EL (cell line): Measurements from ENCODE around the gene SYNJ2.
A peak's percentile ranks its signal among the peaks of the same experiment; 100 is the strongest.

Experiments
- DNase-seq: peaks from one replicate; pipeline ENCODE4 v3.0.0-alpha.2; 2016

SYNJ2 gene

DNA sequence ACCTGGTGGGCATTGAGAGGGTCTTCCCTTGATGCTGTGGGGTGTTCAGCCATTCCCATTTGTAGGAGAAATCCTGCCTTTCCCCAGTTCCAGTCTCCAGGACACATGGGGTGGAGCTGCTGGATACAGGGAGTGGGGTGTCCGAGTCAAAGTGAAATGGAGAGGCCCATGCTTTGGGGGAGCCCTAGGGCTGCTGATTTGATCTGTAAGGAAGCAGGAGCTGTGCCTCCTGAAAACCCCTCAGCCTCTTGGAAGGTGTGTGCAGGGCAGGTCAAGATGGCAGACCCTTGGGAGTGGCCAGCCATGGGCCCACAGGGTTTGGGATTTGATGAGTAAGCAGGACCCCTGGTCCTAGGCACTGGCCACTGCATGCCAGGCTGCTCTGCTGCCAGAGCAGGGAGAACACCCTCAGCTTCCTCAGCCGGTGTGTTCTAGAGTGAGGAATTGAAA is 104.4 kb downstream of the SYNJ2 start:
- peak; percentile 39 for DNase-seq

DNA sequence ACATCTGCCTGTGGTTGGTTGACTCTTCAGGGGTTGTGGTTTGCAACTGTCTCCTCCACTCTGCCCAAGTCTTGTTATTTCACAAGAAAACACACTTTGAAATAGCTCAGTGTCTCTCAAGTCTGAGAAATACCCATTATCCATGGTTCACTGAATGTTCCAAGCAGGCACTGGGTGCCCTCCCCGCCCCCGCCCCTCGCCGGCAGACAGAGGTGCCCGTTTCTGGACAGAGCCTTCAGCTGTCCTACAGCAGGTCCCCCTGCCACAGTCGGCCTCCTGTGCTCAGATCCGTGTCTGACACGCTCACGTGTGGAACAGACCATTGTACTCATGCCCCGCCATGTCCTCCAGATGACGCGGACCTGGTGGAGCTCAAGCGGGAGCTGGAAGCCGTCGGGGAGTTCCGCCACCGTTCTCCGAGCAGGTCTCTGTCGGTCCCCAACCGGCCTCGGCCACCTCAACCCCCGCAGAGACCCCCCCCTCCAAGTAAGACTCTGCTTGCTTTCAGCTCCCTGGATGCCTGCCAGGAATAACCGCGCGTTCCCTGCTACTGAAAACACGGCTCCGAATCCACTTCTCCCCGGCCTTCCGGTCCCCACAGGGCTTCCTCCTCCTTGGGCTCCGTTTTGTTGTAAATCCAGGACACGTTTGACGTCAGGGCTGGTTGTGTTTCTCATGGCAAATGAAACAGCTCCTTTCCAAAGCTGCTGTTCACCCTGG is 105.0 kb downstream of the SYNJ2 start:
- DNase-seq: no peak

DNA sequence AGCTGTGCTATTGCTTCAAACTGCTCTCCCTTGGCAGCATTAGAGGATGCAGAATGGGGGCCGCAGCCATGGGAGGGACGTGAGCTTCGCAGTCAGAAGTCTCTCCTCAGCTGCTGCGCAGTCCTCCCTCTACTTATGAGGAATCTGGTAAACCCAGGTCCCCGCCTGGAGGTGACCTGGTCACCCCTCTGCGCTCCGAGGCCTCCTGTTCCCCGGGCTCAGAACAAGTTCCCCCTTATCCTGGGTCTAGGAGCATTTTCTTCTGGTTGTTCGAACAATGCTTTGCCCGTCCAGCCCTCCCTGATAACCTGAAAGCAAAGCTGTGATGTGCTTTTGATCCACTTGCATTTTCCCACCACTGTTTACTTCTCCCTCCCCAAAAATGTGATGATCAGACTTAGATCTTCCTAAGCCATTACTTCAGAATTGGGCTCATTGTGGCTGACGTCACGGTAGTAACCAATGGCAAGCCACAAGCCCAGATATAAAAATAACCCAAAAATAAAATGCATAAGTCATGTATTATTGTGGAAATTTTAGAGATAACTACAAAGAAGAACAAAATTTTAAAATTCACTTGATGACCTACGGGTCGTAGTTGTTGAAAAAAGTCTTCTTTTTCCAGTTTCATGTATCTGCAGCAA is 105.7 kb downstream of the SYNJ2 start:
- DNase-seq: no peak

DNA sequence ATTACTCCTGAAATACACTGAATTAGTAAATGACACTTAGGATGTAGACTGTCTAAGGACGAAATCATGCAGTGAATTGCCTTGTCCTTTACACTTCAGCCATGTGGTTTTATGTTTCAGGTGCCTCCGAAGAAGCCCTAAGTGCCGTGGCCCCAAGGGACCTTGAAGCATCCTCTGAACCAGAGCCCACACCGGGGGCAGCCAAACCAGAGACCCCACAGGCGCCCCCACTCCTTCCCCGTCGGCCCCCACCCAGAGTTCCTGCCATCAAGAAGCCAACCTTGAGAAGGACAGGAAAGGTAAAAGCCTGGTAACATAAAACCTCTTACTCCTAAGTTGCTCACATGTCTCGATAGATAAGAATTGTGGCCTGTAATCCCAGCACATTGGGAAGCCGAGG is 111.1 kb downstream of the SYNJ2 start:
- no peak for DNase-seq

DNA sequence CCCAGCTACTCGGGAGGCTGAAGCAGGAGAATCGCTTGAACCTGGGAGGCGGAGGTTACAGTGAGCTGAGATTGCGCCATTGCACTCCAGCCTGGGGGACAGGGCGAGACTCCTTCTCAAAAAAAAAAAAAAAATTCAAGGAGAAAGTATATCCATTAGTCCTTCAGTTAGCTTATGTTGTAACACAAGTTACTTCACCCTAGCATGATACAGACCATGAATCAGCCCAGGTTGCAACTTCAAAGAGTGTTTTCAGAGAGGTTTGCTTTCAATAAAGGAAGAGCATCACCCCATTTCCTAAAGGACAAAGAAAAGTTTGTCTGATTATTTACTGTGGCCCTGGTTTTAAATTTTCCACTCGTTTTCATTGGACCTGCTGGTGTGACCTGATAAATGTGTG is 113.4 kb downstream of the SYNJ2 start:
- DNase-seq: no peak

DNA sequence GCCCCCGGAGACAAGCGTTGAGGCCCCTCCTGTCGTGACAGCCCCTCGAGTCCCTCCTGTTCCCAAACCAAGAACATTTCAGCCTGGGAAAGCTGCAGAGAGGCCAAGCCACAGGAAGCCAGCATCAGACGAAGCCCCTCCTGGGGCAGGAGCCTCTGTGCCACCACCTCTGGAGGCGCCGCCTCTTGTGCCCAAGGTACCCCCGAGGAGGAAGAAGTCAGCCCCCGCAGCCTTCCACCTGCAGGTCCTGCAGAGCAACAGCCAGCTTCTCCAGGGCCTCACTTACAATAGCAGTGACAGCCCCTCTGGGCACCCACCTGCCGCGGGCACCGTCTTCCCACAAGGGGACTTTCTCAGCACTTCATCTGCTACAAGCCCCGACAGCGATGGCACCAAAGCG is 114.0 kb downstream of the SYNJ2 start:
- DNase-seq: no peak

DNA sequence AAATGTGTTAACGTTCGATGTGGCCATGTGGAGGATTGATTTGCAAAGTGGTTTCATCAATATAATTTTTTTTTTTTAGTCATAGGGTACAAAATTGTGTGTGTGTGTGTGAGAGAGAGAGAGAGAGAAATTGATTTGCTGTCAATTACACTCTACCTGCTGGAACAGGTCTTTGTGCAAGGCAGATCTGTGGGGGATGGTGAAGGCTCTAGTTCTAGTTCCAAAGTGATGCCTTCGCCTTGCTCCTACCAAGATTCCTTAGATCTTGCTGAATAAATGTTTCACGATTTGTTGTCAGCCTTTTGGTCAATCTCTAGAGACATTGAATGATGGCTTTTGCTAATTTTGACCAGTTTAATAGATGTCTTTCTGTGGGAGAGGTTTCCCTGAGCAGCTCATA is 121.6 kb downstream of the SYNJ2 start:
- no peak for DNase-seq

DNA sequence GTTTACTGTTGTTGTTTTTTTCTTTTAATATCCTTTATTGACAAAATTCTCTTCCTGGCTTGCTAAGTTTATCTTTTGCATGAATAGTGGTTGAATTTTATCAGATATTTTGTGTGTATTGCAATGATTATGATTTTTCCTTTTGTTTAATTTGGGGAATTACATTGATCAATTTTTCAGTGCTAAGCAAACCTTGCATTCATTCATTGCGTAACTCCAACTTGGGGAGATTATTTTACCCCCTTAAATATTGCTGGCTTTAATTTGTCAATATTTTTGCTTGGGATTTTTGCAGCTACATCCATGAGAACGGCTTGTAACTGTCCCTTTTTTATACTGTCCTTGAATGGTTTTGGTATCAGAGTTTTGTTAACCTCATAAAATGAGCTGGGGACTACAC is 123.0 kb downstream of the SYNJ2 start:
- no peak for DNase-seq

DNA sequence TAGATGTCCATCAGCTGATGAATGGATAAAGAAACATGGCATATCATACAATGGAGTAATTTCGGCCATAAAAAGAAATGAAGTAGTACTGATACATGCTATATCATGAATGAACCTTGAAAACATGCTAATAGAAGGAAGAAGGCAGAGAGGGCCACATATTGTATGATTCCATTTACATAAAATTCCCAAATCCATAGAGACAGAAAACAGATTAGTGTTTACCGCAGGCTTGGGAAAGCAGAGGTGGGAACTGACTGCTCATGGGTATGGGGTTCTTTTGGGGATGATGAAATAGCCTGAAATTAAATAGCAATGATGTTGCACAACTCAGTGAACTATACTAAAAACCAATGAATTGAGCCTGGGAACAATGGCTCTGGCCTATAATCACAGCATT is 128.1 kb downstream of the SYNJ2 start:
- DNase-seq: no peak

DNA sequence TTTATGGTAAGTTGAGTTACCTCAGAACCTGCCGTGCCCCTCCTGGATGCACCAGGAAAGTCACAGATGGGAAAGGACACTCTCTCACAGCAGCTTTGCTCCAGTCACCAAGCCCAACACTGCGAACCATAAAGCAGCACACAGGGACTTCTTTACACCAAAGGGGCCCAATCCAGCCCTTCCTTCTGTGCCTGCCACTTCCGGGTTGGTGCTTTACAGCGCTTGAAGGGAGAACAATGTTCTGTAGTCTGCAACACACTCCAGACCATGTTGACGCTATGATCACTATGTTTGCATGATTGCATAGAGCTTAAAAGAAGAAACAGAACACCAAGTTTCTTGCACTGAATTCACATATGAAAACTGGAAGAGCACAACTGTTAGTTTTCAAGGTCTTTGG is 129.3 kb downstream of the SYNJ2 start:
- DNase-seq: no peak

DNA sequence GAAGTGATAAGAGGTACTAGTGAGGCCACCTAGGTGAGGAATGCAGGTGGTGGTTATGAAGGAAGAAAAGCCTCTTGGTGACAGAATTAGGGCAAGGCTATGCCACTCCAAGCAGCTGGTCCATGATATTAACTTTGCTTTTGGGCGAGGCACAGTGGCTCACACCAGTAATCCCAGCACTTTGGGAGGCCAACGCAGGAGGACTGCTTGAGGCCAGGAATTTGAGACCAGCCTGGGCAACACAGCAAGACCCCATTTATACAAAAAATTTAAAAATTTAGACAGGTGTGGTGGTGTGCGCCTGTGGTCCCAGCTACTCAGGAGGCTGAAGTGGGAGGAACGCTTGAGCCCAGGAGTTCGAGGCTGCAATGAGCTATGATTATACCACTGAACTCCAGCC is 130.3 kb downstream of the SYNJ2 start:
- DNase-seq: no peak

DNA sequence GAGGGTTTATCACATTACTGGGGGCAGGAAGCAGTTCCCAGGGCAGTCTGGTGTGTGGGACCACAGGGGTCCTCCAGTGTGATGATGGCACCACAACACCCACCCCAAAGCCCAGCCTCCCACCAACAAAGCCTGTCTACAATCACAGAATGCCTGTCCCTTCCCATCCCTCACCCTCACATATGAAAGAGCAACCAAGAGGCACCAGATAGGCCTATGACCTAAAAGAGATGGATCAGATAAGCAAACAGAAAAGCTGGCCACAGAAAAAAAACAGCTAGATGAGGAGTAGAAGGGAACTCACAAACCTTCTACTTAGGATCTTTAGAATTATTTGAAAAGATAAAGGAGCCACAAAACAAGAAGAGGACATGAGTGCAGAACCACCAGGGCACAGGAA is 132.1 kb downstream of the SYNJ2 start:
- DNase-seq: no peak

DNA sequence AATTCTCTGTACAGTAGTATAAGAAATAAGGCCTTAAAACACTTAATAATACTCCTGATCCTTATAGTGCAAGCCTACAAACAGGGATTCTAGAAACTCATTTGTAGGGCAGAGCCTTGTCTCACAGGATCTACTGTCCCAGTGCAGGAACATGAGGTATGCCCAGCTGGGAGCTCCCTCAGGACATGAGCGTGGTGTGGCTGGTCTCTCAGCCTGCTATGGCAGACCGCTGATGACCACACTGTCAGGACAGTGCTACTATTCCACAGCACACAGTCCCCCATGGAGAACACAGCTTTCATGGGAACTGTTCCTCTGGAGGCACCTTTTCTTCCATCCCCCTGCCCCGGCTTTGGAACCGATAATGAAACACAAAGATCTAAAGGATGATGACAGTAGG is 133.4 kb downstream of the SYNJ2 start:
- DNase-seq: no peak

DNA sequence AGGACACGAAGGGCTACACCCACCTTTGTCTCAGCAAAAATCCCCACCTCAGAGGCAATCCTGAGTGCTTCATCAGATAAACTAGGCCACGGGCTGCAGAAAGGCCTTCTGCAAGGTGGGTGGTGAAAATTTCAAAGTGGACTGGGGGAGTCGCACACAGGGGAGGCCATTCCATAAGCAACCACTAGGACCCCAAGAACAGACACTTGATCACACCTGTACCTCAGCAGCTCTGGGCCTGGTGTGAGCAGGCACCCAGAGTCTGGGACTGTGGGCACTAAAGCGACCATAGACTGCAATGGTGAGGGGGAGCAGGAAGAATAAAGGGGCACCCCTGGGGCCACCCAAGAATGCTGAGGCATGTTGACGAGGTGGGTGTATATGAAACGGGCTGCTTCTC is 133.8 kb downstream of the SYNJ2 start:
- no peak for DNase-seq

DNA sequence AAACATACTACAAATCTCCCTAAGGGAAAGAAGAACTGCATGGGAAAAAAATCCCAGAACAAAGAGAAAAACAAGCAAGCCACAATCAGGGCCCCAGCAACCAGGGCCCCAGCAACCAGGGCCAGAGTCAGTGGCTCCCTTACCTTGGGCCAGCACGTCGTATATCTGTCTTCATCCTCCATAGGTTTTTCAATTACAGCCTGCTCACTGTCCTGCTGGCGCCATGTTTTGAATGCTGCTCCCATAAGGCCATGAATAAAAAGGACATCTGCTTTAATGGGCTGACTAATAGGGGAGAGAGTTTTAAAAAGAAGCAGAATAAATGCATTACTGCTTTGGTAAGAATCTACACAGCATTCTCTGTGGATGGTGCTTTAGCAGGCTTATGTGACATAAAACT is 137.2 kb downstream of the SYNJ2 start:
- DNase-seq: no peak

DNA sequence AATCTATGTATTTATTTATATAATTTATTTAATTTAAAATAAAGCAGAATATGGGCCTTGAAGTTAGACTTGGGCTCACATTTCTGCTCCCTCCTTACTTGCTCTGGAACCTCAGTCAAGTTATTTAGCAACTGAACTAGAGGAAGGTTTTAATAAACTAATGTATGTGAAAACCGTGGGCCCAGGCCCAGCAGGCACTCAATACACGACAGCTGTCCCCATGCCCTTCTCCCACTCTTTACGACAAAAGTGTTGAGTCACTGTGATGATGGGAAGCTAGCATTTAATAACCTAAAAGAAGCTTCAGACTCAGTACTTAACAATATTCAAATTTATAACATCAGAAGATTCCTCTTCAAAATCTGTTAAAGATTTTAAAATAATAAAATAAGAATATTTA is 139.7 kb downstream of the SYNJ2 start:
- no peak for DNase-seq

DNA sequence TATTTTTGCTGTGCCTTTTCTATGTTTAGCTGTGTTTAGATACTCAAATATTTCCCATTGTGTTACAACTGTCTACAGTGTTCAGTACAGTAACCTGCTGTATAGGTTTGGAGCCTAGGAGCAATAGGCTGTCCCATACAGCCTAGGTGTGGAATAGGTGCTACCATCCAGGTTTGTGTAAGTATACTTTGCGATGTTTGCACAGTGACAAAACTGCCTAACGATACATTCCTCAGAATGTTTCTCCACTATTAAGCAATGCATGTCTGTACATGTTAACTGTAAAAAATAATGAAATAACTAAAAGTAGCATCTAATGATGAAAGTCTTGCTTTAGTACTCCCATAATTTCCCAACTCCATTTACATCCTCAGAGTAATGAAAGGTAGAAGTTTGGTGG is 140.4 kb downstream of the SYNJ2 start:
- DNase-seq: no peak

DNA sequence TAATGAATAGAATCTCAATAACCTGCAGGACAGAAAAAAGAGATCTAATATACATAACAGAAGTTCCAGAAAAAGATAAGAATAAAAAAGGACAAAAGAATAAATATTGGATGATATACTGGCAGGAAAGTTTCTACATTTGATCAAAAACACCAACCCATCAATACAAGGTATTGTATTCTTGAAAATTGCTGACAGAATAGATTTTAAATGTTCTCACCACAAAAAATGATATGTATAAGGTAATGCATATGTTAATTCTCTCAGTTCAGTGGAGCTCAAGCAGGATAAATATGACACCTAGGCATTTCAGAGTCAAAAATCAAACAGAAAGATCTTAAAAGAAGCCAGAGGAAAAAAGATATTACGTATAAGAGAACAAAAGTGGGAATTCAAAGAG is 142.6 kb downstream of the SYNJ2 start:
- DNase-seq: no peak

DNA sequence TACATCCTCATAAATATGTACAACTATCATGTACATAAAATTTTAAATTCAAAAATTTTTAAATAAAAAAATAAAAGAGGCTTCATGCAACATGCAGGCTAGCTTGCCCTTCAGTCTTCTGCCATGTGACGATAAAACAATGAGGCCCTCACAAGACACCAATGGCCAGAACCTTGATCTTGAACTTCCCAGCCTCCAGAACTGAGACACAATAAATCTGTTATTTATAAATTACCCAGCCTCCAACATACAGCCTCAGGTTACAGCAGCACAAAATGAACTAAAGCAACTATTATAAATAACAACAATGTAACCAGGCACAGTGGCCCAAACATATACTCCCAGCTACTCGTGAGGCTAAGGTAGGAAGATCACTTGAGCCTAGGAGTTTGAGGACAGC is 143.6 kb downstream of the SYNJ2 start:
- no peak for DNase-seq

DNA sequence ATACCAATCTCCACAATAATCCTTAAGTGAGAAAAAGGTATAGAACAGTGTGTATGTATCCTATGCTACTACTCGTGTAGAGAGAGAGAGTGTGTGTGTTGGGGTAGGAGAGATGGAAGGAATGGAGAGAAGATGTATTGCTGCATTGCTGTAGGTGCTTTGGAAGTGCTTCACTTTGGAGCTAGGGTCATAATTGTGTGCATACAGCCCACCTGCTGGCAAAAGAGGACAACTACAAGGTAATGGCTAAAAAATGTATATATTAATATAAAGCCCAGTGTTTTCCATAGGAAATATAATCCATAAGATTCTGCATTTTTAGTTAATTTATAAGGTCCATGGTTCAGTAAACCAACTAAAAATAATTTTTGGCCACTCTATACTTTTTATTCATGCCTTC is 150.3 kb downstream of the SYNJ2 start:
- DNase-seq: peak; percentile 38

DNA sequence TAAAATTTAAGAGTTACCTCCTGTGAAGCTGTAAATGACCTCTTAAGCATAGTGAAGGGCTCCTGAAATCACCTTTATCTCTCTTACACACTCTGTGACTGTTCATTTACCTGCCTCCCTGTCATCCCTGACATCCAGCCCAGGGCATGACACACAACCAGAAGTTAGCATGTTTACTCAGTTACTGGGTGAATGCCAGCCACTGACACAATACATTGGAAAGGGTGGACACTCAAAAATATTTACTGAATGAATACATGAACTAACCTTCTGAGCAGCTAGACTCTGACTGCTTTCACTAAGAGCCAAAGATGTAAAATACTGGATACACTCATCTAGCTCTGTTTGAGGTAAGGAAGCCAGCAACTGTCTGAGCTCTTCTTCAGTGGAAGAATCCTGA is 161.1 kb downstream of the SYNJ2 start:
- DNase-seq: peak; percentile 69

DNA sequence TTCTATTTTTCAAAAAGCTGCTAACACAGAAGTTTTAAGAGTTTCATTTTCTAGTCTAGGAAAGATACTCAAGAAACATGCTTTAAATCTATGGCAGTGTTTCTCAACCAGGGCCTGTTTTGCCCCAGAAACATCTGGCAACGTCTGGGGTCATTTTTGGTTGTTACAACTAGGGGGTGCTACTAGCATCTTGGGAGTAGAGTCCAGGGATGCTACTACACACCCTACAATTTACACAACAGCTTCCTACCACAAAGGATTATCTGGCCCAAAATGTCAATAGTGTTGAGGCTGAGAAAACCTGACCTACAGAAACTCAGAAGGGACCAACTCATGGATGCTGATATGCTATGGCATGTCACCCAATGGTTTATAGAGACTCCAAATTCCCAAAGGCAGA is 162.0 kb downstream of the SYNJ2 start:
- DNase-seq: peak; percentile 26
